Heart left ventricle (tissue), 16 donors: Measurements from ENCODE around the gene RXRA. TPM values are rescaled to one million over a fixed set of nuclear protein-coding genes. Genes with fewer than 3 reads are reported as not detected.
A peak's percentile ranks its signal among the peaks of the same experiment; 100 is the strongest.

Experiments
- ATAC-seq, 4 donors: fragments of 200-7000 bp; cut with Tn5 transposase; one replicate each; pipeline ENCODE4 v1.9.1; 2020 to 2022; ENCODE audit warnings: moderate library complexity in 4 of 4, mild to moderate bottlenecking in 3 of 4, moderate number of reproducible peaks in 1 of 4
- DNase-seq, 5 donors: peaks; one replicate each; pipeline ENCODE4 v3.0.0-alpha.2; 2020
- H3K27ac ChIP-seq, 12 donors: fragments of 200-600 bp; sonication (generic) in 4 of 12; one replicate each; pipeline versions ENCODE4 v1.5.0 to v1.8.0; 2016 to 2022; ENCODE audit warnings: mild to moderate bottlenecking in 2 of 12
- H3K27me3 ChIP-seq, 9 donors: fragments of 200-600 bp; sonication (generic) in 2 of 9; one replicate each; pipeline versions ENCODE4 v1.5.1 to v1.8.0; 2016 to 2022; ENCODE audit warnings: mild to moderate bottlenecking in 3 of 9
- H3K36me3 ChIP-seq, 9 donors: fragments of 200-600 bp; sonication (generic) in 2 of 9; one replicate each; pipeline versions ENCODE4 v1.5.0 to v1.8.0; 2018 to 2022; ENCODE audit warnings: mild to moderate bottlenecking in 2 of 9
- H3K4me1 ChIP-seq, 12 donors: fragments of 200-600 bp; sonication (generic) in 4 of 12; one replicate each; pipeline versions ENCODE4 v1.5.0 to v1.8.0; 2016 to 2022; ENCODE audit warnings: mild to moderate bottlenecking in 3 of 12
- H3K4me3 ChIP-seq, 12 donors: fragments of 200-600 bp; sonication (generic) in 4 of 12; one replicate each; pipeline versions ENCODE4 v1.5.0 to v1.8.0; 2017 to 2022; ENCODE audit warnings: mild to moderate bottlenecking in 9 of 12, moderate library complexity in 4 of 12
- H3K9me3 ChIP-seq, 12 donors: fragments of 200-600 bp; sonication (generic) in 4 of 12; one replicate each; pipeline versions ENCODE4 v1.5.0 to v1.8.0; 2016 to 2022; ENCODE audit warnings: mild to moderate bottlenecking in 1 of 12
- CTCF ChIP-seq, 12 donors: fragments of 200-600 bp; sonication (generic) in 4 of 12; IDR thresholded peaks; one replicate each; pipeline versions ENCODE4 v1.5.0 to v1.8.0; 2018 to 2022; ENCODE audit warnings: antibody characterized with exemption in 12 of 12, mild to moderate bottlenecking in 5 of 12
- POLR2A ChIP-seq, 2 donors: fragments of 450-650 bp; IDR thresholded peaks; one replicate each; pipeline ENCODE4 v1.6.1; 2017; ENCODE audit warnings: antibody characterized with exemption in 2 of 2, mild to moderate bottlenecking in 2 of 2, moderate library complexity in 2 of 2
- WGBS, 4 donors: extraction: QIAGEN DNeasy Blood & Tissue Kit in 2 of 4; methylation state at CpG; one replicate each; pipeline versions ENCODE4 v1.1.5 to v1.1.7; 2013 to 2018; 5-methylcytosine and 5-hydroxymethylcytosine counted together
- intact Hi-C, 10 donors: fragments of 100-400 bp; cut with DNase I; formaldehyde crosslinking; loops; one replicate each; pipeline versions ENCODE4 v1.11.1 to v1.14.2; 2022
- polyA plus RNA-seq, 2 donors: library from polyadenylated mRNA; stranded (reverse); fragments of 200-250 nt; gene quantifications; one replicate each; pipeline ENCODE4 v1.2.3, GENCODE V29; 2013
- total RNA-seq, 9 donors: library from RNA; depleted of rRNA in 2 of 9; stranded (reverse); fragments of >200 nt in 2 of 9; fragmentation: NEBNext Ultra II Directional in 3 of 9; extraction: Animal tissue kit (Norgen Biotek cat#: 25700) in 3 of 9; gene quantifications; one replicate each; pipeline versions ENCODE4 v1.1.0 to v1.2.4, GENCODE V29; 2016 to 2023
- donor health status: ischemic (EF 13 %, LVEDD 7.1; RV severe dilation, severe dysfunction).
- donor health status: healthy with polysubstance abuse.
- donor health status: DM: no; HTN: yes; CAD: no.
- donor health status: DM: no; HTN: no; CAD: no.
- donor health status: ischemic (EF 25% LVEDD 6.9; RV normal size, moderate dysfunction).
- donor health status: ischemic (EF 25% LVEDD 5.7; RV mildly dilated, moderate dysfunction).
- donor health status: healthy.
- donor health status: DM: yes; HTN: yes; CAD: no.
- donor health status: ischemic (EF 35%, LVEDD 5.7; RV mildly dilated, moderate dysfunction).
- donor health status: nonischemic (EF 11% LVEDD 7.7; RV severe dilation, severe dysfunction).
- donor health status: DM: yes; HTN: yes; CAD: no.
- donor health status: PGD.
- donor health status: ischemic (EF 29% LVEDD 5.4; RV normal size, mild dysfunction).
- donor health status: nonischemic (EF 23%, LVEDD 6.1; RV moderate dilation, normal function).

The RXRA gene
- total and polyA plus RNA-seq, 11 donors, result 45.5 to 87.9 (median 54.9) TPM

- 83 to 90% (median 88%) methylated on average over 4 to 12 of the region's 12 CpGs for WGBS, 4 donors
- Histone ChIP-seq H3K27me3 (peaks cover 0 to 3% (median 0%) of the 10 kb centered on the region in 9 donors), H3K4me1 (peaks cover 0 to 25% (median 13%) of the 10 kb centered on the region in 12 donors), H3K9me3 (no peaks in the 10 kb centered on the region), H3K36me3 (no peaks in the 10 kb centered on the region), H3K27ac (peak overlapping the region in 4 of 12 donors; percentile 62 to 83 (median 78)), H3K4me3 (no peak overlapping the region)
- DNase-seq (no peak), ATAC-seq (no peak)
- intact Hi-C loops, result loop anchor here in 4 of 10 donors (5.0 to 10.0 kb wide), 4 partner anchors 38 to 110 kb away; no protein-coding TSS in a partner anchor
- TF ChIP-seq POLR2A (IDR thresholded peaks at IDR 0.05) (no peak), CTCF (IDR thresholded peaks at IDR 0.05) (no peak)
Observed at GRCh38 chr9:134284741-134285140, 41.5 kb upstream of the RXRA start.

GRCh38 chr9:134285215-134285845 lies 40.9 kb upstream of the RXRA start:
- DNase-seq, result no peak

GRCh38 chr9:134286471-134287245 lies 39.6 kb upstream of the RXRA start:
- no peak overlapping the region for H3K4me3 ChIP-seq
- H3K36me3 ChIP-seq, result no peaks in the 10 kb centered on the region
- peaks cover 0 to 31% (median 13%) of the 10 kb centered on the region in 12 donors for H3K4me1 ChIP-seq
- WGBS, 4 donors, result 70 to 76% (median 73%) methylated on average over 27 of the region's 27 CpGs
- no peaks in the 10 kb centered on the region for H3K9me3 ChIP-seq
- intact Hi-C loops, result loop anchor here in 2 of 10 donors (10.0 kb wide), 2 partner anchors 62 to 112 kb away; no protein-coding TSS in a partner anchor
- ATAC-seq, result no peak
- TF ChIP-seq CTCF (IDR thresholded peaks at IDR 0.05) (no peak), POLR2A (IDR thresholded peaks at IDR 0.05) (no peak)
- DNase-seq, result peak in 1 of 5 donors; percentile 14
- peaks cover 0 to 3% (median 0%) of the 10 kb centered on the region in 9 donors for H3K27me3 ChIP-seq
- H3K27ac ChIP-seq, result no peak overlapping the region

More at GRCh38 chr9:134285215-134285845, 40.9 kb upstream of the RXRA start:
- H3K27me3 ChIP-seq, result peaks cover 0 to 3% (median 0%) of the 10 kb centered on the region in 9 donors
- 90 to 99% (median 93%) methylated on average over 10 to 15 of the region's 15 CpGs for WGBS, 4 donors
- no peak overlapping the region for H3K27ac ChIP-seq
- ATAC-seq, result no peak
- peaks cover 0 to 25% (median 13%) of the 10 kb centered on the region in 12 donors for H3K4me1 ChIP-seq
- intact Hi-C loops, result loop anchor here in 2 of 10 donors (10.0 kb wide), 2 partner anchors 61 to 111 kb away; no protein-coding TSS in a partner anchor
- TF ChIP-seq POLR2A (IDR thresholded peaks at IDR 0.05) (no peak), CTCF (IDR thresholded peaks at IDR 0.05) (no peak)
- no peak overlapping the region for H3K4me3 ChIP-seq
- H3K36me3 ChIP-seq, result no peaks in the 10 kb centered on the region
- no peaks in the 10 kb centered on the region for H3K9me3 ChIP-seq
